ENCODE measurements around the gene ADCY3.

ADCY3 gene

DNA sequence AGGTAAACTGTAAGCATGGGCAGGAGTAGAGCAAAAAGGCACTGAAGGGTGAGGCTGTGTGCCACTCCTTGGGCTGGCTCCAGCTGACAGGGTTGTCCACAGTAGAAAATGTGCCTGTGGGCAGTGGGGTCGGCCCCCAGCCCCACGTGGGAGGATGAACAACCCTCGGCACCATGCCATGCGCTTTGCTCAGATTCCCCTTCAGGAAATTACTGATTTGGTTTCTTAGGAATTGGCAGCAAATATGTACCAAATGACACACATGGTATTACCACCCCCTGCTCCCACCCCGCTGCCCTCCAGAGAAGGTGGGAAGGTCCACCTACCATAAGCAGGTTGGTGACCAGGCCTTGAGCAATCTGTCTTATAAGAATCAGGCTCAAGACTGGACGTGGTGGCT, 13.6 kb downstream of the ADCY3 start:
- no peak overlapping the region for H3K4me3 ChIP-seq (ENCODE audit: low read length)
- H3K9ac ChIP-seq (ENCODE audit: low read depth, low read length) = no peak overlapping the region
- 93% methylated on average over 6 of the region's 6 CpGs for WGBS
- no peaks in the 10 kb centered on the region for H3K4me1 ChIP-seq (ENCODE audit: insufficient read depth, low read length)
- no peaks in the 10 kb centered on the region for H3K27me3 ChIP-seq (ENCODE audit: insufficient read depth, low read length)
- no peak overlapping the region for H3K27ac ChIP-seq (ENCODE audit: low read depth, low read length)
- H3K36me3 ChIP-seq (ENCODE audit: insufficient read depth, low read length) = peaks cover 10% of the 10 kb centered on the region; the same call in 1 of the 2 replicates
- H3K9me3 ChIP-seq (ENCODE audit: insufficient read depth, low read depth, low read length) = 0 out of 2 replicates have a peak, but pooled peaks cover 3% of the 10 kb centered on the region

DNA sequence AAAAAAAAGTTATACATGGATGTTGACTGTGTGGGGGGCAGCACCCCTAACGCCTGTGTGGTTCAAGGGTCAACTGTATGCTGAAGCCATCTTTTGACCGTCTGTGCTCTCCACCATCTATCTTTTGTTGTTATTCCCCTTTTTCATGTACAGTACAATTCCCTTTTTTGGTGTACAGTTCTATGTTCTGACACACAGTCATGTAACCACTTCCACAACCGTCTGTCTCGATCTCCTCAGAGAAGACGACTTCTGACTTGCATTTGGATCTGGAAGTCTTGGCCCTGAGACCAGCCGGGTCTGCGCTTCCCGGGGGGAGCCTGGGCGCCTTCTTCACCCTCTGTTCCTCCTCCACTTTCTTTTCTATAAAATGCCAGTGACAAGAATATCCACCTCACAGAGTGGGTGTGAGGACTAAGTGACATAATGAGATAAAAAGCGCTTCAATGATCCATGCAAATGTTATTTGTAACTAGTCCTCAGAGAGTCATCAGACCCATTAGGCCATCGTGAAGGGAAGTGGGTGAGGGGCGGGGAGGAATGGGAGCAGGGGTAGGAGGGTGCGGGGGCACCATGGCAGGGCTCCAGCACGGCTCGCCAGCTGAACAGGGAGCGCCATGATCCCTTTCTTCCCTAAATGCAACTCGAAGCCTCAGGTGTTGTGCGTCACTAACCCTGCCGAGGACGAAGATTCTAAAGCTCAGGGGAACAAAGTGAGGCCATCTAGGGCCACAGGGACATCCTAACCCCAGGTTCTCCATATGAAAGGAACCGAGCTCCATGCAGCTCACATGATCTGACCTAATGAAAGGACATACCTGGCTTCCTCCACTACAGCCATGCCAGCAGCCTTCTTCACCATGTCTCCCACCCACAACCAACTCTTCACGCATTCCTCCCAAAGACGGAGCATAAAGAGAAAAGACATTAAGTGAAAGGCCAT, 16.6 kb downstream of the ADCY3 start:
- Histone ChIP-seq H3K4me1 (ENCODE audit: insufficient read depth, low read length) (0 out of 2 replicates have a peak, but pooled peaks cover 2% of the 10 kb centered on the region), H3K4me3 (ENCODE audit: low read length) (no peak overlapping the region), H3K27ac (ENCODE audit: low read depth, low read length) (no peak overlapping the region), H3K9me3 (ENCODE audit: insufficient read depth, low read depth, low read length) (no peaks in the 10 kb centered on the region), H3K9ac (ENCODE audit: low read depth, low read length) (no peak overlapping the region), H3K27me3 (ENCODE audit: insufficient read depth, low read length) (no peaks in the 10 kb centered on the region), H3K36me3 (ENCODE audit: insufficient read depth, low read length) (peaks cover 9% of the 10 kb centered on the region; the same call in 1 of the 2 replicates)
- 87% methylated on average over 23 of the region's 23 CpGs for WGBS

DNA sequence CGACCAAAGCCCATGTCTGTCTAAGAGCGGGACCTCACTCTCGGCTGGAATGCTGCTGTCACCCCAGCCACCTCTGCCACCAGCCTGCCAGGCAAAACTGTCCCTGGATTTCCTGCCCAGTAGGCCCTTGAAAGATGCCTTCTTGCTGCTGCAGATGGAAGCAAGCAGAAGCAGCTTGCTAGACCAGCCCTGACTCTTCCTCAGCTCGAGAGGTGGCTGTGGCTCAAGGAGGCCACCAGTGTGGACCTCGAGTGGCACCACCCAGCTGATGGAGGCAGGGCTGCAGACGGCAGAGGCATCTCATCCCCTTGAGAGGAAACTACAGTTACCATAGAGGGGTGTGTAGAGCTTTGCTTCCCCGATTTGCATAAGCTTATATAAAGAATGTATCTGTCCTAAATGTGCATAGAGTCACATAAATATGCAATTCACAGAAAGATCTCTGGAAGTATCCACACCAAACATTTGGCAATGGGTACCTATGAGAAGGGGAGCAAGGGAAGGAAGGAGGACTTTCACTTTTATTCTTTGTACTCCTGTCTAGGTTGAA, 20.6 kb downstream of the ADCY3 start:
- H3K36me3 ChIP-seq (ENCODE audit: insufficient read depth, low read length) = peaks cover 17% of the 10 kb centered on the region; the same call in 1 of the 2 replicates
- H3K9me3 ChIP-seq (ENCODE audit: insufficient read depth, low read depth, low read length) = peaks cover 23% of the 10 kb centered on the region
- H3K9ac ChIP-seq (ENCODE audit: low read depth, low read length) = no peak overlapping the region
- WGBS = 92% methylated on average over 7 of the region's 7 CpGs
- H3K27ac ChIP-seq (ENCODE audit: low read depth, low read length) = no peak overlapping the region
- H3K4me3 ChIP-seq (ENCODE audit: low read length) = no peak overlapping the region
- 0 out of 2 replicates have a peak, but pooled peaks cover 7% of the 10 kb centered on the region for H3K4me1 ChIP-seq (ENCODE audit: insufficient read depth, low read length)
- H3K27me3 ChIP-seq (ENCODE audit: insufficient read depth, low read length) = no peaks in the 10 kb centered on the region

DNA sequence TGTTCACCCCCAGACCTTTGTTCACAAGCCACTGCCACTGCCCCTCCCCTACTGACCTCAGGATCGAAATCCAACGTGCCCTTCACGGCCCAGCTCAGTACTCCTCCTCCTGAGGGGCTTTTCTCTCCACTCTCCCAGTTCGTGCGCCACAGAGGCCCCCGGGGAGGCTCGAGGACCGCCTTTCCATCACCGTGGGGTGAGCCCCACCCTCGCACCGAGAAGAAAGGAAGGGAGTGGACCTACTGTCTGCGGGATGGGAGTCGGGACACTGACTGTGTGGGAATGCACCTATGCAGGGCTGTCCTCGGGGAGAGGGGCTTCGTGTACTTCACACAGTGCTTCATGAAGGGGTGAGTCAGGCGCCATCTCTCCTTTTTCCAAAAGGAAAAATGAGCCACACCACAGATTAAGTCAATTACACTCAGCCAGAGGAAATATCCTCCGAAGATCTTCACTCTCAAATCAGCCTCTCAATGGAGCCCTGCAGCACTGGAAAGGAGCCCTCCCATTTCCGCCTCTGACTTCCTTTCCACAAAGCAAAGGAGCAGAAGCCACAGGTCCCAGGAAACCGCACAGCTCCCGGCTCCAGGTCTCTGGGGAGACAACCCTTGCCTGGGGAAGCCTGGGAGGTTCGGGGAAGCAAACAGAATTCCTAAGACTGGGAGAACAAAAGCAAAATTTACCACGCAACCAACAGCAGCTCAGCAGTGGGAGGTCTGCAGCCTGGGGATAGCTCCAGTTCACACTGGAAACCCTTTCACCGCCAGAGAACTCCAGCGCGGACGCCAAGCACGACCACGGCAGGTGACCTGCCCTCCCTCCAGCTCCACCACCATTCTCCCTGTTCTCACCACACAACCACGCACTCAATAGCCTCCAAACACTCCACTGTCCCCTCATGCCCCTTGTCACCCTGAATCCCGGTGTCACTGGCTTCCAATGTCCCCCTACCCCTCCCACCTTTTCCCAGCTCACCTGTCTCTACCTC, 21.6 kb downstream of the ADCY3 start:
- no peak overlapping the region for H3K9ac ChIP-seq (ENCODE audit: low read depth, low read length)
- H3K36me3 ChIP-seq (ENCODE audit: insufficient read depth, low read length) = peaks cover 17% of the 10 kb centered on the region; the same call in 1 of the 2 replicates

DNA sequence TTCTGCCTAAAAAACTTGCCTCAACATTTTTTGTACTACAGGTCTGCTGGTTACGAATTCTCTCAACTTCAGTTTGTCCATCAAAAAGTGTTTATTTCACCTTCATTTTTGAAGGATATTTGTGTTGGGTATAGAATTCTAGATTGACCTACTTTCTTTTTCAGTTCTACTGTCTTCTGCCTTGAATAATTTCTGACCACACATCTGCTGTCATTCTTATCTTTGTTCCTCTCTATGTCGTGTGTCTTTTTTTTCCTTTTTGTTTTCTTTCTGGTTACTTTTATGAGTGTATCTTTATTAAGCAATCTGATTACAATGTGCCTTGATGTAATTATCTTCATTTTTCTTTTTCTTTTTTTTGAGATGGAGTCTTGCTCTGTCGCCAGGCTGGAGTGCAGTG, 25.3 kb downstream of the ADCY3 start:
- Histone ChIP-seq H3K27ac (ENCODE audit: low read depth, low read length) (no peak overlapping the region), H3K36me3 (ENCODE audit: insufficient read depth, low read length) (peaks cover 8% of the 10 kb centered on the region; the same call in 1 of the 2 replicates), H3K4me1 (ENCODE audit: insufficient read depth, low read length) (0 out of 2 replicates have a peak, but pooled peaks cover 7% of the 10 kb centered on the region), H3K9ac (ENCODE audit: low read depth, low read length) (no peak overlapping the region), H3K9me3 (ENCODE audit: insufficient read depth, low read depth, low read length) (peaks cover 31% of the 10 kb centered on the region), H3K4me3 (ENCODE audit: low read length) (no peak overlapping the region), H3K27me3 (ENCODE audit: insufficient read depth, low read length) (no peaks in the 10 kb centered on the region)
- whole genome bisulfite sequencing = 74% methylated on average over 2 of the region's 3 CpGs

More for the DNA sequence above, 21.6 kb downstream of the ADCY3 start:
- Histone ChIP-seq H3K27ac (ENCODE audit: low read depth, low read length) (no peak overlapping the region), H3K4me3 (ENCODE audit: low read length) (no peak overlapping the region), H3K4me1 (ENCODE audit: insufficient read depth, low read length) (0 out of 2 replicates have a peak, but pooled peaks cover 7% of the 10 kb centered on the region), H3K9me3 (ENCODE audit: insufficient read depth, low read depth, low read length) (peaks cover 31% of the 10 kb centered on the region), H3K27me3 (ENCODE audit: insufficient read depth, low read length) (no peaks in the 10 kb centered on the region)
- WGBS = 82% methylated on average over 30 of the region's 30 CpGs

DNA sequence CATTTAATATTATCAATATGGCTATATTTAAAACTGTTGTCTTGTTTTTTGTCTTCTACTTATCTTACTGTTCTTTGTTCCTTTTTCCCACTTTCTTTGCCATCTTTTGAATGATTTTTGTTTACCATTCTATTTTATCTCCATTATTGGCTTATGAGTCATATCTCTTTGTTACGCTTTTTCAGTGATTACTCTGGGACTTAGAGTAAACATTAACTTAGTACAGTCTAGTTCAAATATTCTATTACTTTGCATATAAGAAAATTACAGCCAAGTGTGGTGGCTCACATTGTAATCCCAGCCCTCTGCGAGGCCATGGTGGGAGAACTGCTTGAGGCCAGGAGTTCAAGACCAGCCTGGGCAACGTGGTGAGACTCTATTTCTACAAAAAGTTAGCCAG, 26.1 kb downstream of the ADCY3 start:
- no peaks in the 10 kb centered on the region for H3K27me3 ChIP-seq (ENCODE audit: insufficient read depth, low read length)
- H3K36me3 ChIP-seq (ENCODE audit: insufficient read depth, low read length) = peaks cover 8% of the 10 kb centered on the region; the same call in 1 of the 2 replicates
- 82% methylated on average over 2 of the region's 3 CpGs for WGBS
- H3K9me3 ChIP-seq (ENCODE audit: insufficient read depth, low read depth, low read length) = peaks cover 31% of the 10 kb centered on the region
- 0 out of 2 replicates have a peak, but pooled peaks cover 7% of the 10 kb centered on the region for H3K4me1 ChIP-seq (ENCODE audit: insufficient read depth, low read length)
- H3K9ac ChIP-seq (ENCODE audit: low read depth, low read length) = no peak overlapping the region
- H3K27ac ChIP-seq (ENCODE audit: low read depth, low read length) = no peak overlapping the region
- no peak overlapping the region for H3K4me3 ChIP-seq (ENCODE audit: low read length)

DNA sequence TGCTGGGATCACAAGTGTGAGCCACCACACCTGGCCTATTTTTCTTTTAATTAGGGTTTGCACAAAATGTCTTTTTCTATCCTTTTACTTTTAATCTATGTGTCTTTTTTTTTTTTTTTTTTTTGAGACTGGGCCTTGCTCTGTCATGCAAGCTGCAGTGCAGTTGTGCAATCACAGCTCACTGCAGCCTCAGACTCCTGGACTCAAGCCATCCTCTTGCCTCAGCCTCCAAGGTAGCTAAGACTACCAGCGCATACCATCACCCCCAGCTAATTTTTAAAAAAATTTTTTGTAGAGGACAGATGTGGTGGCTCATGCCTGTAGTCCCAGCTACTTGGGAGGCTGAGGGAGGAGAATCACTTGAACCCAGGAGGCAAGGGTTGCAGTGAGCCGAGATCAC, 27.1 kb downstream of the ADCY3 start:
- H3K9me3 ChIP-seq (ENCODE audit: insufficient read depth, low read depth, low read length) = peaks cover 31% of the 10 kb centered on the region
- no peak overlapping the region for H3K27ac ChIP-seq (ENCODE audit: low read depth, low read length)
- H3K27me3 ChIP-seq (ENCODE audit: insufficient read depth, low read length) = no peaks in the 10 kb centered on the region
- H3K4me1 ChIP-seq (ENCODE audit: insufficient read depth, low read length) = no peaks in the 10 kb centered on the region
- H3K9ac ChIP-seq (ENCODE audit: low read depth, low read length) = no peak overlapping the region
- H3K36me3 ChIP-seq (ENCODE audit: insufficient read depth, low read length) = peaks cover 8% of the 10 kb centered on the region; the same call in 1 of the 2 replicates
- WGBS = 89% methylated on average over 1 of the region's 2 CpGs
- no peak overlapping the region for H3K4me3 ChIP-seq (ENCODE audit: low read length)

DNA sequence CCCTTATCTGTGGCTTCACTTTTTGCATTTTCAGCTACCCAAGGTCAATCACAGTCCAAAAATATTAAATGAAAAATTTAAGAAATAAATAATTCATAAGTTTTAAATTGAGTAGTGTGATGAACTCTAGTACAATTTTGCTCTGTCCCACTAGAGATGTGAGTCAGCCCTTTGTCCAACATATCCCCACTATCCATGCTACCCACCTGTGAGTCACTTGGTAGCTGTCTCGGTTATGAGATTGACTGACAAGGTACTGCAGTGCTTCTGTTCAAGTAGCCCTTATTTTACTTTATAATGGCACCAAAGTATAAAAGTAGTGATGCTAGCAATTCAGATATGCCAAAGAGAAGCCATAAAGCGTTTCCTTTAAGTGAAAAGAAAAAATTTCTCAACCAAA, 28.8 kb downstream of the ADCY3 start:
- H3K36me3 ChIP-seq (ENCODE audit: insufficient read depth, low read length) = no peaks in the 10 kb centered on the region; the same call in 1 of the 2 replicates
- 100% methylated on average over 1 of the region's 2 CpGs for WGBS
- H3K9me3 ChIP-seq (ENCODE audit: insufficient read depth, low read depth, low read length) = peaks cover 24% of the 10 kb centered on the region
- no peak overlapping the region for H3K27ac ChIP-seq (ENCODE audit: low read depth, low read length)
- no peak overlapping the region for H3K9ac ChIP-seq (ENCODE audit: low read depth, low read length)
- H3K4me3 ChIP-seq (ENCODE audit: low read length) = no peak overlapping the region
- no peaks in the 10 kb centered on the region for H3K27me3 ChIP-seq (ENCODE audit: insufficient read depth, low read length)
- no peaks in the 10 kb centered on the region for H3K4me1 ChIP-seq (ENCODE audit: insufficient read depth, low read length)

DNA sequence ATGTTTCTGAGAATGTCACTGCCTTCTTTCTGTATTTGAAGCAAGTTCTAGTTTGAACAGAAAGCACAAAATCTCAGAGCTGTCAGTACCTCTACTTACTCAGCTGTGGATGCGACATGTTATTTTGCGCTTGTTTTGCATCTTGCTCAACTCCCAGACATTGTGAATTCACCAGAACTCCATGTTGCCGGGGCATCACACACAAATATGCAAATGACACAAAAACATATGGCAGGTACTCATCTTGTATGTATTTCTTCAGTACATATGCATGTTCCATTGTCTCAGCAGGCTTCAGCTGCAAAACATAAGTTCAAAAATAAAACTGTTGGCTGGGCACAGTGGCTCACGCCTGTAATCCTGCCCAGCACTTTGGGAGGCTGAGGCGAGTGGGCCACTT, 30.8 kb downstream of the ADCY3 start:
- H3K4me3 ChIP-seq (ENCODE audit: low read length) = no peak overlapping the region
- H3K27ac ChIP-seq (ENCODE audit: low read depth, low read length) = no peak overlapping the region
- 97% methylated on average over 5 of the region's 5 CpGs for WGBS
- H3K36me3 ChIP-seq (ENCODE audit: insufficient read depth, low read length) = no peaks in the 10 kb centered on the region
- no peaks in the 10 kb centered on the region for H3K4me1 ChIP-seq (ENCODE audit: insufficient read depth, low read length)
- peaks cover 6% of the 10 kb centered on the region; the same call in 1 of the 2 replicates for H3K9me3 ChIP-seq (ENCODE audit: insufficient read depth, low read depth, low read length)
- no peak overlapping the region for H3K9ac ChIP-seq (ENCODE audit: low read depth, low read length)
- H3K27me3 ChIP-seq (ENCODE audit: insufficient read depth, low read length) = no peaks in the 10 kb centered on the region

DNA sequence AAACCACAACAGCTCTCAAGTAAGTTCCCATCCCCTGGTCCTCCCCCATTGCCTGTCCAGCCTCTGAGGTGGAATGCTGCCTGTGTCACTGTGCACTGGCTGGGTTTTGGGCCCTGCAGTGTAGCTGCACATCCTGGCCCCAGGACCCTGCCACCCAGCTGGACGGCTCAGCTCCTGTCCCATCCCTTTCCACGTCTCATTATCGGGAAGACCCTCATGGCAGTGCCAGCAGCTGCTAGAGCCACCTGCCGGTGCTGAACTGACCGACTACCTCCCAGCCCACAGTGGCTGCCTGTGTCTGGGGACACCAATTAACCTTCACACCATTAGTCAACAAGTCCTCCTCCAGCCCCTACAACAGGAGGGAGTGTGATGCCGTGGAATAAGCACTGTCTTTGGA, 31.9 kb downstream of the ADCY3 start:
- WGBS = 95% methylated on average over 6 of the region's 6 CpGs
- Histone ChIP-seq H3K9ac (ENCODE audit: low read depth, low read length) (no peak overlapping the region), H3K27me3 (ENCODE audit: insufficient read depth, low read length) (no peaks in the 10 kb centered on the region), H3K9me3 (ENCODE audit: insufficient read depth, low read depth, low read length) (no peaks in the 10 kb centered on the region), H3K4me3 (ENCODE audit: low read length) (no peak overlapping the region), H3K4me1 (ENCODE audit: insufficient read depth, low read length) (no peaks in the 10 kb centered on the region), H3K27ac (ENCODE audit: low read depth, low read length) (no peak overlapping the region), H3K36me3 (ENCODE audit: insufficient read depth, low read length) (no peaks in the 10 kb centered on the region)

Data from HUES64 (cell line).